GM12864 (cell line): ENCODE results near the gene SIN3B.

ENCODE experiments used
- DNase-seq: peaks from one replicate; pipeline ENCODE4 v3.0.0-alpha.2; 2011; ENCODE audit warnings: low read depth
- H3K4me3 ChIP-seq: 2 replicates; pipeline ENCODE4 v1.5.1; 2011; ENCODE audit warnings: mild to moderate bottlenecking, low read depth, low read length, control low read depth
- TF ChIP-seq, protein P1 (sequence below): IDR thresholded peaks from 2 replicates; pipeline ENCODE4 v1.5.1; 2011; ENCODE audit warnings: low read depth, mild to moderate bottlenecking, moderate library complexity, low read length, control low read depth, inconsistent platforms; ENCODE audit errors: missing control alignments

Gene SIN3B

DNA sequence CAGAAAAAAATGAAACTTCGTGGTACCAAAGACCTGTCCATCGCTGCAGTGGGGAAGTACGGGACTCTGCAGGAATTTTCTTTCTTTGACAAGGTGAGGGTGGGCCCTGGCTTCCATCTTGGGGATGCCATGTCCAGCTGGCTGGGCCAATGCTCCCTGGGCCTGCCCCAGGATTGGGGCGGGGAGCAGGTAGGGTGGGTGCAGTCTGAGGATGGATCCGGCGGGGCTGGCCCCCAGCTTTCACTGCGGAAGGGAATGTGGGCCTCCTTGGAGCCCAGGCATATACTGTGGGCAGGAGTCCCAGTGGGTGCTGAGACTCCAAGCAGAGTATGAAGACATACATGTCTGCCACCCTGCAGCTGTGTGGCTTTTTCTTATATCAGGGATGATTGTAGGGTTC lies 23.9 kb downstream of the SIN3B start:
- TF ChIP-seq, protein P1, sequence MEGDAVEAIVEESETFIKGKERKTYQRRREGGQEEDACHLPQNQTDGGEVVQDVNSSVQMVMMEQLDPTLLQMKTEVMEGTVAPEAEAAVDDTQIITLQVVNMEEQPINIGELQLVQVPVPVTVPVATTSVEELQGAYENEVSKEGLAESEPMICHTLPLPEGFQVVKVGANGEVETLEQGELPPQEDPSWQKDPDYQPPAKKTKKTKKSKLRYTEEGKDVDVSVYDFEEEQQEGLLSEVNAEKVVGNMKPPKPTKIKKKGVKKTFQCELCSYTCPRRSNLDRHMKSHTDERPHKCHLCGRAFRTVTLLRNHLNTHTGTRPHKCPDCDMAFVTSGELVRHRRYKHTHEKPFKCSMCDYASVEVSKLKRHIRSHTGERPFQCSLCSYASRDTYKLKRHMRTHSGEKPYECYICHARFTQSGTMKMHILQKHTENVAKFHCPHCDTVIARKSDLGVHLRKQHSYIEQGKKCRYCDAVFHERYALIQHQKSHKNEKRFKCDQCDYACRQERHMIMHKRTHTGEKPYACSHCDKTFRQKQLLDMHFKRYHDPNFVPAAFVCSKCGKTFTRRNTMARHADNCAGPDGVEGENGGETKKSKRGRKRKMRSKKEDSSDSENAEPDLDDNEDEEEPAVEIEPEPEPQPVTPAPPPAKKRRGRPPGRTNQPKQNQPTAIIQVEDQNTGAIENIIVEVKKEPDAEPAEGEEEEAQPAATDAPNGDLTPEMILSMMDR = no peak
- no peak overlapping the region for H3K4me3 ChIP-seq
- no peak for DNase-seq

DNA sequence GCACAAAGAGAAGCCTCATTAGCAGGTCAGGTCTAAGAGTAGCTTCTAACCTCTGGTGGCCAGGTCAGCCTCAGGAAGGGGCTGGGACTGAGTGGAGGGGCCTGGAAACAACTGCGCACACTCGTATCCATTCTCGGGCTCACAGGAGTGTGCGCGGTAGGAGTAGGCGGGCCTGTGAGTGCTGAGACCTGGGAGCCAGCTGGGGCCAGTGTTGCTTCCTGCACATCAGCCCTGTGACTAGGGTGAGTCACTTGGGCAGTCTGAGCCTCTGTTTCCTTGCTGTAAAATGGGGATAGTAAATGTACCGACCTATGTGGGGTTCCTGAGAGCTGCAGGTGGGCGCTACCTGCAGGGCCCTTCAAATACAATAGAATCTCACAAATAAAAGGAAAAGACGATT lies 26.9 kb downstream of the SIN3B start:
- DNase-seq = no peak
- H3K4me3 ChIP-seq = no peak overlapping the region
- TF ChIP-seq, protein P1 = no peak

DNA sequence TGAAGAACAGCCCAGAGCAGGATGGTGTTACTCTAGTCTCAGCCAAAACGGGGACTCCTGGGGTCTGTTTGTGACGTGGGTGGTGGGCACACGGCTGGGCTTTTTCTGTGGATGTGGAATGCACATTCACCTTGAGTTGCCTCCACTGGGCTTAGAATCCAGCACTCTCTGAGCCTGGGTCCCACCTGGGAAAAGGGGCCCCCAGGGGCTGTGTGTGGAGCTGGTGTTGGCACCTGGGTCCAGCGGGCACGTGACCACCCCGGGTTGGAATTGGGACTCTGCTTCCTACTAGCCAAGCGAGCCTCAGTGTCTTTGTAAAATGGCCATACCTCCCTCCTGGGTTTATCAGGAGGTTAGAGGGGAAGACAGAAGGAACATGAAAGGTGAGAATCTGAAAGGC lies 30.4 kb downstream of the SIN3B start:
- TF ChIP-seq, protein P1 = no peak
- no peak for DNase-seq
- no peak overlapping the region for H3K4me3 ChIP-seq

DNA sequence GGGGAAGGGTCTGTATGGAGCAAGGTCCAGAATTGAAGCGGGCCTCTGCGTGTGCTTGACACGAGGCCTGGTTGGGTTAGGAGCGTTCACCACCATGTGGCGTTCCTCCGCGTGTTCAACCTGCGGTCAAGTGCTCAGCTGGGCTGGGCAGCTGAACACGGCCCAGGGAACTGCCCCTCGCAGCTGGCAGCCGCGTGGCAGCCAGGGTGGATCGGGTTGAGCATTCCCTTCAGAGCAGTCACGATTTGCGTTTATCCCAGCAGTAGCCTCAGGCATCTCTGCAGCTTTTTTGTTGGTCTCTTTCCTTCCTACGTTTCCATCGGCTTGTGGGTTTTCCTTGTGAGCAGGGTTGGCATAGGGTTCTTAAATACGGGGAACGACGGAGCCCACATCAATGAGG lies 30.9 kb downstream of the SIN3B start:
- DNase-seq = no peak
- H3K4me3 ChIP-seq = no peak overlapping the region
- TF ChIP-seq, protein P1 = no peak

DNA sequence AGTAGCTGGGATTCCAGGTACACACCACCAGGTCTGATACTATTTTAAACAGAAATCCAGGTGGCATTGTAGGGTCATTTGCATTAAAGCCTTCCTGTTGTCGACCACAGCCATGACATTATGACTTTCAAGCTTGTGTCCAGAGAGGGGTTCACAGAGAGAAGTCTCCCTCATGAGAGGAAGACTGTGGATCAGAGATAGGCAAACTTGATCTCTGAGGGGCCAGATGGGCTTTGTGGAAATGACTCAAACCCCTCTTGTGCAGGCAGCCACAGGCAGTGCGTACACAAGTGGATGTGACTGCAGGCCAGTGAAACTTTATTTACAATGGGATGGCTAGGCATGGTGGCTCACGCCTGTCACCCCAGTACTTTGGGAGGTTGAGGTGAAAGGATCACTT lies 31.8 kb downstream of the SIN3B start:
- DNase-seq = no peak
- TF ChIP-seq, protein P1 = no peak
- no peak overlapping the region for H3K4me3 ChIP-seq

DNA sequence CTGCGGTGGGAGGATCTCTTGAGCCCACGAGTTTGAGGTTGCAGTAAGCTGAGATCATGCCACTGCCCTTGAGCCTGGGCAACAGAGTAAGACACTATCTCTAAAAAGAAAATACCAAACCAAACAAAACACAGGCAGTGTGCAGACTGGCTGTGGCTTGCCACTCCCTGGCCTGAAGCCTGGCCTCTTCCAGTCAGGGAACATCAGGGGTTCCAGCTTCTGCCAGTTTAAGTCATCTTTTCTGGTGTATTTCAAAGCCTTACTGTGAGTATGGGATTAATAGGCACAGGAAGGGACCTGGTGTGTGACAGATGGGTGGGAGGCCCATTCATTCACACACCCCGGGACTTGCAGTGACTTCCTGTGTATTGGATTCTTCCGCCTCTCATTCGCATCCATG lies 32.6 kb downstream of the SIN3B start:
- H3K4me3 ChIP-seq = no peak overlapping the region
- TF ChIP-seq, protein P1 = no peak
- no peak for DNase-seq

DNA sequence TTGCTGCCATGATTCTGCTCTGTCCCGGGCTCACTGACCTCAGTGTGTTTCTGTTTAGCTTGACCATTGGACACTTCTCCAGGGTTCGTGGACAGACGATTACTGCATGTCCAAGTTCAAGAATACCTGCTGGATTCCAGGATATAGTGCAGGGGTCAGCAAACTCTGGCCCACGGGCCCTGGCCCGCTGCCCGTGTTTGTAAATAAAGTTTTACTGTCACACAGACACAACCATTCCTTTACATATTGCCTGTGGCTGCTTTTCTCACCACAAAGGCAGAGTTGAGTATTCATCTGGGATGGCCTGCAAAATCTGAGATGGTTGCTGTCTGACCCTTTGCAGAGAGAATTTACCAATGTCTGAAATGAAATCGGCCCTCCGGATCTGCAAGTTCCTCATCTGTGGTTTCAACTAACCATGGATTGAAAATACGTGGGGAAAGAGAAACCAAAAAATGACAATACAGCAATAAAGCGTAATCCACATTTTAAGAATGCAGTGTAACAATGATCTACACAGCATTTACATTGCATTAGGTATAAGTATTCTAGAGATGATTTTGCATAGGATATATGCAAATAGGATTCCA lies 33.7 kb downstream of the SIN3B start:
- TF ChIP-seq, protein P1 = no peak
- no peak for DNase-seq
- H3K4me3 ChIP-seq = no peak overlapping the region
